OCI-LY3 (cell line): Measurements from ENCODE around the gene IL12A.

Experiments used
- H2AFZ ChIP-seq: fragments of 200-600, 300-600 bp; shearing (Covaris generic); 2 replicates; pipeline ENCODE4 v1.6.0; 2014; ENCODE audit warnings: antibody characterized with exemption, low read depth, low read length
- H3K27ac ChIP-seq: fragments of 200-600, 300-600 bp; sonication (generic); 2 replicates; pipeline ENCODE4 v1.5.1; 2014; ENCODE audit warnings: mild to moderate bottlenecking, low read length, moderate library complexity, mixed read lengths
- H3K27me3 ChIP-seq: fragments of 200-600, 300-600 bp; sonication (generic); 2 replicates; pipeline ENCODE4 v1.6.1; 2014; ENCODE audit warnings: low read depth, low read length, mixed read lengths
- H3K36me3 ChIP-seq: fragments of 200-600, 300-600 bp; sonication (generic); replicated peaks from 2 replicates; pipeline ENCODE3; 2014; ENCODE audit warnings: low read depth, low read length, mixed read lengths
- H3K4me1 ChIP-seq: fragments of 300-600, 200-600 bp; sonication (generic); 2 replicates; pipeline ENCODE4 v1.6.1; 2014; ENCODE audit warnings: low read length, mixed read lengths
- H3K4me2 ChIP-seq: fragments of 200-600, 300-600 bp; sonication (generic); 2 replicates; pipeline ENCODE4 v1.6.1; 2014; ENCODE audit warnings: low read length, mixed read lengths
- H3K4me3 ChIP-seq: fragments of 300-600, 200-600 bp; sonication (generic); 2 replicates; pipeline ENCODE4 v1.5.1; 2014; ENCODE audit warnings: antibody characterized with exemption, mild to moderate bottlenecking, low read length, moderate library complexity
- H3K79me2 ChIP-seq: fragments of 300-600, 200-600 bp; shearing (Covaris generic); 2 replicates; pipeline ENCODE4 v1.6.1; 2014; ENCODE audit warnings: mild to moderate bottlenecking, low read length, mixed read lengths
- H3K9ac ChIP-seq: fragments of 300-600, 200-600 bp; shearing (Covaris generic); 2 replicates; pipeline ENCODE4 v1.6.0; 2014; ENCODE audit warnings: mild to moderate bottlenecking, low read length, moderate library complexity
- H3K9me3 ChIP-seq: fragments of 200-600, 300-600 bp; shearing (Covaris generic); 2 replicates; pipeline ENCODE4 v1.6.1; 2014; ENCODE audit warnings: low read length, mixed read lengths; ENCODE audit not compliant: insufficient read depth
- H4K20me1 ChIP-seq: fragments of 200-600, 300-600 bp; sonication (generic); 2 replicates; pipeline ENCODE4 v1.6.1; 2016; ENCODE audit warnings: low read length, mixed read lengths; ENCODE audit not compliant: insufficient read depth
- EZH2phosphoT487 ChIP-seq: fragments of 200-600 bp; shearing (Covaris generic); IDR thresholded peaks from 2 replicates; pipeline ENCODE4 v1.6.1; 2018; ENCODE audit warnings: antibody characterized with exemption, mixed run types, low read depth
- TF ChIP-seq, protein P1 (sequence below): fragments of 200-600, 300-600 bp; sonication (generic); IDR thresholded peaks from 2 replicates; pipeline ENCODE4 v1.5.1; 2014; ENCODE audit warnings: antibody characterized with exemption, low read length, low read depth

The IL12A gene

DNA sequence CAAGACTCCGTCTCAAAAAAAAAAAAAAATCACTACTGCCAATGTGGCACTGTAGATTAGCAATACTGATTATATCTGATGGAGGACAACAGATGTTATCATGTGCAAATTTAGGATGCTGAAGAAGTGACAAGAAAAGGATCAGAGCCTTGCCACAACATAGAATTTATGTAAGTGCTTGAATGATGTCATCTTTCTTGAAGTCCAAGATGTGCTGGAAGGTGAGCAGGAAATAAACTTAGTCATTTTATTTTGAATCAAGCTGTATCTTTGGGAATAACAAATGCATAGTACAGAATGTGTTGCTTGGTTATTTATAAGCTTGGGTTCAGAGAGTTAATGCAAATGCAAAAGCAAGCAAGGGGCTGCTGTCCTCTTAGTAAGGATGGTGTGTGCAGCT lies 47.1 kb downstream of the IL12A start:
- Histone ChIP-seq H3K9ac (no peak overlapping the region), H4K20me1 (no peaks in the 10 kb centered on the region), H2AFZ (no peak overlapping the region), H3K4me2 (no peak overlapping the region), H3K9me3 (no peaks in the 10 kb centered on the region), H3K27ac (no peak overlapping the region), H3K36me3 (no peaks in the 10 kb centered on the region), H3K4me1 (peaks cover 12% of the 10 kb centered on the region; the same call in 1 of the 2 replicates), H3K79me2 (no peaks in the 10 kb centered on the region), H3K4me3 (no peak overlapping the region), H3K27me3 (no peaks in the 10 kb centered on the region)
- TF ChIP-seq, protein P1, sequence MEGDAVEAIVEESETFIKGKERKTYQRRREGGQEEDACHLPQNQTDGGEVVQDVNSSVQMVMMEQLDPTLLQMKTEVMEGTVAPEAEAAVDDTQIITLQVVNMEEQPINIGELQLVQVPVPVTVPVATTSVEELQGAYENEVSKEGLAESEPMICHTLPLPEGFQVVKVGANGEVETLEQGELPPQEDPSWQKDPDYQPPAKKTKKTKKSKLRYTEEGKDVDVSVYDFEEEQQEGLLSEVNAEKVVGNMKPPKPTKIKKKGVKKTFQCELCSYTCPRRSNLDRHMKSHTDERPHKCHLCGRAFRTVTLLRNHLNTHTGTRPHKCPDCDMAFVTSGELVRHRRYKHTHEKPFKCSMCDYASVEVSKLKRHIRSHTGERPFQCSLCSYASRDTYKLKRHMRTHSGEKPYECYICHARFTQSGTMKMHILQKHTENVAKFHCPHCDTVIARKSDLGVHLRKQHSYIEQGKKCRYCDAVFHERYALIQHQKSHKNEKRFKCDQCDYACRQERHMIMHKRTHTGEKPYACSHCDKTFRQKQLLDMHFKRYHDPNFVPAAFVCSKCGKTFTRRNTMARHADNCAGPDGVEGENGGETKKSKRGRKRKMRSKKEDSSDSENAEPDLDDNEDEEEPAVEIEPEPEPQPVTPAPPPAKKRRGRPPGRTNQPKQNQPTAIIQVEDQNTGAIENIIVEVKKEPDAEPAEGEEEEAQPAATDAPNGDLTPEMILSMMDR = no peak
- TF ChIP-seq EZH2phosphoT487 = no peak

DNA sequence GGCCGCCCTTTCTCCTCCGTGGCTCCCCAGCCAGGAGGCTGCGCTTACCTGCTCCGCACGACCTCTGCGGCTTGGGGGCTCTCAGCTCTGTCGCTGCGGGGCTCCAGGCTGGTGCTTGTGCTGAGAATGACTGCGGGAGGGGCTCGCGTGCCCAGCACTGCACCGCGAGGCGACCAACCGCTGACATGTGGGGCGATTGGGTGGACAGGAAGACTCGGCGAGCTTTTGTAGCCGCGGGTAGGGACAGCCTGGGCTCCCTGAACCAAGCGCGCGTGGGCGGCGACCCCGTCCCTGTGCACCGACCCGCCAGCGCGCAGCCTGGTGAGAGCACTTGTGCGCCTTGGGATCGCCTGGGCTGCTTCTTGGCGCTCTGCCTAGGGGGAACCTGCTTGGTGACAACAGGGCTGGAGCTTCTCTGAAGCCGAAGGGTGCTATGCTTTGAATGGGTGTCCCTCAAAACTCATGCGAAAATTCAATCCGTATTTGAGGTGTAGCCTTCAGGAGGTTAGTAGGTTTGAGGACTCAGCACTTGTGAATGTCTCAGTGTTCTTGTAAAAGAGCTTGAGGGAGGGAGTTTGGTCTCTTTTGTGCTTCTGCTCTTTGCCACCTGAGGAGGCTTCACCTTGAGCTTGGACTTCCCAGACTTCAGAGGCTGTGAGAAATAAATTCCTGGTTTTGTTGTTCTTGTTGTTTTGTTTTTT lies 50.4 kb downstream of the IL12A start:
- Histone ChIP-seq H2AFZ (no peak overlapping the region), H3K79me2 (no peaks in the 10 kb centered on the region), H3K4me1 (peaks cover 6% of the 10 kb centered on the region; the same call in 1 of the 2 replicates), H3K9ac (no peak overlapping the region), H3K4me2 (no peak overlapping the region), H3K27ac (no peak overlapping the region), H3K9me3 (no peaks in the 10 kb centered on the region), H3K36me3 (no peaks in the 10 kb centered on the region), H3K4me3 (no peak overlapping the region), H4K20me1 (no peaks in the 10 kb centered on the region), H3K27me3 (no peaks in the 10 kb centered on the region)
- no peak for TF ChIP-seq EZH2phosphoT487
- TF ChIP-seq, protein P1 = no peak

DNA sequence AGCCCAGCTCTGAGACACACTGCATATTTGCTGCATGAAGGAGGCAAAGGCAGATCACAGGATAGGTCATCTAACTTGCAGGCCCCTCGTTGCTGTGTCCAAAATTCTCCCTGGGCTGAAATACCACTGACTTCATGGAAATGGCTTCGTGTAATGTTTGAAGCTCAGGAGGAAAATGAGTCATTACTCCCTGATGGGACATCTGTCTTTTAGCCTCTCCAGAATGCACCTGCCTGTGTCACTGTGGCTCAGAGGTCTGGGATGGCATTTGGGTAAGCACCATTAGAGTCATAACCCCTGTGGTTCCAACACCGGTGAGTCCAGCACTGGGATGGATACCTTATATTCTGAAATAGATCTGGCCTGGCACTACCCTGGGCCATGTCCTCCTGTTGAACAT lies 51.5 kb downstream of the IL12A start:
- Histone ChIP-seq H3K36me3 (no peaks in the 10 kb centered on the region), H3K4me3 (no peak overlapping the region), H2AFZ (no peak overlapping the region), H3K9me3 (no peaks in the 10 kb centered on the region), H3K4me1 (peaks cover 6% of the 10 kb centered on the region; the same call in 1 of the 2 replicates), H3K79me2 (no peaks in the 10 kb centered on the region), H3K9ac (no peak overlapping the region), H3K4me2 (no peak overlapping the region), H3K27ac (no peak overlapping the region), H3K27me3 (no peaks in the 10 kb centered on the region), H4K20me1 (no peaks in the 10 kb centered on the region)
- TF ChIP-seq, protein P1 = no peak
- no peak for TF ChIP-seq EZH2phosphoT487

DNA sequence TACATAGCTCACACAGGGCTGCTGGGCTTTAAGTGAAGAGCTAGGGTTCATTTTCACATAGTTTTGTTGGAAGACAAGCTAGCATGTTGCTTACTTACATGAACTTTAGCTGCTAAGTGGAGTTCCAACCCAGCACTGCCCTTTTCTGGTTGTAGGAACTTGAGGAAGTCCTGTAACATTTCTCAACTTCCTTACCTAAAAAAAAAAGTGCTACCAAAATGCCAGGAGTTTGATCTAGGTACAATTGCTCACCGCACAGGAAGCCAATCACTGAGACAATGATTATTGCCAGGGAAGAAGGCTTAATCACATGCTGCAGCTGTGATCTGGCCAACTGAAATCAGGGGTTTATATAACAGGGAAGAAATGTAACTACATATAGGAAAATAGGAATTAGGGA lies 52.8 kb downstream of the IL12A start:
- TF ChIP-seq EZH2phosphoT487 = no peak
- TF ChIP-seq, protein P1 = no peak
- Histone ChIP-seq H3K4me2 (no peak overlapping the region), H3K79me2 (no peaks in the 10 kb centered on the region), H2AFZ (no peak overlapping the region), H3K4me1 (peaks cover 6% of the 10 kb centered on the region; the same call in 1 of the 2 replicates), H4K20me1 (no peaks in the 10 kb centered on the region), H3K9ac (no peak overlapping the region), H3K27me3 (no peaks in the 10 kb centered on the region), H3K27ac (no peak overlapping the region), H3K36me3 (no peaks in the 10 kb centered on the region), H3K9me3 (no peaks in the 10 kb centered on the region), H3K4me3 (no peak overlapping the region)
